ENCODE results near the gene PRMT1. TPM values are rescaled to one million over a fixed set of nuclear protein-coding genes. Genes with fewer than 3 reads are reported as not detected.
"Not testable (repeated sequence)": the region's sequence is repeated elsewhere in the genome, so short reads cannot be mapped to it uniquely, and the experiment has no call there.

PRMT1 gene
- polyA plus RNA-seq (2012; ENCODE audit: missing spikeins), result 253 TPM

GRCh38 chr19:49677231-49677900 lies at the start of gene PRMT1:
PRMT1 (plus strand) TSS chr19:49677271; CDS start chr19:49677281, 10 bp downstream.
- FAIRE-seq (peak; percentile 24), DNase-seq (ENCODE audit: insufficient read length) (no peak)
- TF ChIP-seq TAF1 (IDR thresholded peaks at IDR 0.05; ENCODE audit: borderline replicate concordance, low read depth, low read length) (peak; percentile 79; the same call in 1 of the 2 replicates), POLR2A (IDR thresholded peaks at IDR 0.05; ENCODE audit: low read depth, low read length) (peak; percentile 96), POLR2AphosphoS5 (IDR thresholded peaks at IDR 0.05; ENCODE audit: low read depth, low read length) (peak; percentile 92)

DNA sequence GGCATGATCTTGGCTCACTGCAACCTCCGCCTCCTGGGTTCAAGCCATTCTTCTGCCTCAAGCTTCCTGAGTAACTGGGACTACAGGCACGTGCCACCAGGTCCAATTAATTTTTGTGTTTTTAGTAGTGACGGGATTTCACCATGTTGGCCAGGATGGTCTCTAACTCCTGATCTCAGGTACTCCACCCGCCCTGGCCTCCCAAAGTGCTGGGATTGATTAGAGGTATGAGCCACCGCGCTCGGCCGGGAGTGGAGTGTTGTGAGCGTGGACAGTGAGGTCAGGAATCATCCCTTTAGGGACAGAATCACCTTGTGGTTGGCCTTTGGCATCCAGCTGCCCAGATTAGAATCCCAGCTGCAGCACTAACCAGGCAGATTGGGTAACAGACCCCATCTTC lies 47.4 kb upstream of the PRMT1 start:
- no peak for FAIRE-seq
- no peak for DNase-seq (ENCODE audit: insufficient read length)
- no peak for TF ChIP-seq TAF1 (IDR thresholded peaks at IDR 0.05; ENCODE audit: borderline replicate concordance, low read depth, low read length)
- no peak for TF ChIP-seq POLR2AphosphoS5 (IDR thresholded peaks at IDR 0.05; ENCODE audit: low read depth, low read length)
- TF ChIP-seq POLR2A (IDR thresholded peaks at IDR 0.05; ENCODE audit: low read depth, low read length), result no peak

DNA sequence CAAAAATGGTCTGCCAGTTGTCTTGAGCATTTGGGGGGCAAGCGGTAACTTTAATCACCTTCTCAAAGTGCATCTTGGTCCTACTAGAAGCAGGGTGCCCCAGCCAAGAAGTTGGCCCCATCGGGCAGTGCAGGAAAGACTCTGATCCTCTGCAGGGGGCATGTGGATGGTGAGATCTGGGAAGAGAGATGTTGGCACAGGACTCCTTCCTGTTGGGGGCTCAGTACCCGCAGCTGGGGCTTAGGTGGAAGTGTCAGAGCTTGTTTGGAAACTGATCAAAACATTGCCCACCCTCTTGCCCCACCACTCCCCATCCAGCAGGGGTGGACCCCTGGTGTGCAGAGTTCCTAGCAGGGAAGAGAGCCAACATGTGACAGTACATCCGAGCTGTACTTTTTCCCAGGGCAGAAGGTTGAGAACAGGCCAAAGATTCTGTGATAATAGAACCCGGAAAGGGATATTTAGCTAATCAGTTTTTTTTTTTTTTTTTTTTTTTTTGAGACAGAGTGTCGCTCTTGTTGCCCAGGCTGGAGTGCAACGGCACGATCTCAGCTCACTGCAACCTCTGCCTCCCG lies 46.0 kb upstream of the PRMT1 start:
- FAIRE-seq, result no peak
- no peak for TF ChIP-seq POLR2AphosphoS5 (IDR thresholded peaks at IDR 0.05; ENCODE audit: low read depth, low read length)
- no peak for TF ChIP-seq TAF1 (IDR thresholded peaks at IDR 0.05; ENCODE audit: borderline replicate concordance, low read depth, low read length)
- no peak for TF ChIP-seq POLR2A (IDR thresholded peaks at IDR 0.05; ENCODE audit: low read depth, low read length)
- no peak for DNase-seq (ENCODE audit: insufficient read length)

DNA sequence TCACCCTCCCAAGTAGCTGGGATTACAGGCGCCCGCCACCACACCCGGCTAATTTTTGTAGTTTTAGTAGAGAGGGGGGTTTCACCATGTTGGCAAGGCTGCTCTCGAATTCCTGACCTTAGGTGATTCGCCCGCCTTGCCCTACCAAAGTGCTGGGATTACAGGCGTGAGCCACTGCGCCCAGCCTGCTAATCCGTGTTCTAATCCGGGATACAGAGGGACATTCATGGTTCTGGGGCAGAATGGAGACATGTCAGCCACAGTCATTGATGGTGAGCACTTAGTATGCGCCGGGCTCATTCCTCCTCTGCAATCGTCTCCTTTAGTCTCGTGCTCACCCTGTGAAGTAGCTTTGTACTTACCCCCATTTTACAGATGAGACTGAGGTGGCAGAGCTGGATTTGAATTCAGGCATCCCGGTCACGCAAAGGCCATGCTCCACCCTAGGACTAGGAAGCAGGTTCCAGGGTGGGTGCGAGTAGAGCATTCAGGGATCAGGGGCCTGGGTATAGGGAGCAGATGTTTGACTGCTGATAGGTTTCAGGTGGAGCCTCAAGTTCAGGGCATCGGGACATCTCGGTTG lies 45.4 kb upstream of the PRMT1 start:
- no peak for FAIRE-seq
- TF ChIP-seq POLR2A (IDR thresholded peaks at IDR 0.05; ENCODE audit: low read depth, low read length), result no peak
- no peak for DNase-seq (ENCODE audit: insufficient read length)

- no peak for FAIRE-seq
- no peak for DNase-seq (ENCODE audit: insufficient read length)
- TF ChIP-seq POLR2A (IDR thresholded peaks at IDR 0.05; ENCODE audit: low read depth, low read length), result no peak
- no peak for TF ChIP-seq POLR2AphosphoS5 (IDR thresholded peaks at IDR 0.05; ENCODE audit: low read depth, low read length)
- no peak for TF ChIP-seq TAF1 (IDR thresholded peaks at IDR 0.05; ENCODE audit: borderline replicate concordance, low read depth, low read length)
Observed at GRCh38 chr19:49632576-49632975, 44.5 kb upstream of the PRMT1 start.

GRCh38 chr19:49633273-49633672 lies 43.8 kb upstream of the PRMT1 start:
- FAIRE-seq; DNase-seq (ENCODE audit: insufficient read length): not testable (repeated sequence)

DNA sequence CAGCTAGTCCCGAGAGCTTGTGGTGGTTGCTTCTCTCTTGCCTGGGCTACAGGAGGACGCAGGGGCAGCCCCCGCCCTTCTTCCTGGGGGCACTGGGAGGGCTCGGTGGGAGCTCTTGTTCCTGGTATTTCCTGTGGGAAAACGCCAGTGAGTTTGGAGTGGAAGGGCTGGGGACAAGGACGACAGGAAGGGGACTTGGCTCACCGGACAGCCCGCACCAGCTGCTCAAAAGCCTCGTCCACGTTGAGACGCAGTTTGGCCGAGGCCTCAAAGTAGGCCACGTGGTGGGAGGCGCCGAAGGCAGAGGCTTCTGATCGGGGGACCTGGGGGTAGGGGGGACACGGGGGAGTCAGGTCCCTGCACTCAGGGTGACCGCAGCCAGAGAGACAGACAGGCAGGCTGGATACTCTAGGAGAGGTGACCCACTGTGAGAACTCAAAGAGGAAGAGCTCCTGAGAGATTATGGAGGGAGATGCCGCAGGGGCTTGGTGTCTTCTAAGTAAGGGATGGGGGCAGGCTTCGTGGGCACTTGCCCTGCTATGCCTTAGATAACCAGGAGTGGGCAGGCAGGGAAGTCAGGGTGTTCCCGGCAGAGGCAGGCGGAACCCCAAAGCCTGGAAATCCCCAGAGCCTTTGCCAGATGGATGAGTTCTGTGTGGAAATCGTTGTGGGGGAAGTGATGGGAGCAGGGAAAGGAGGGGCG lies 41.4 kb upstream of the PRMT1 start:
- no peak for FAIRE-seq
- TF ChIP-seq POLR2A (IDR thresholded peaks at IDR 0.05; ENCODE audit: low read depth, low read length) (no peak), POLR2AphosphoS5 (IDR thresholded peaks at IDR 0.05; ENCODE audit: low read depth, low read length) (no peak), TAF1 (IDR thresholded peaks at IDR 0.05; ENCODE audit: borderline replicate concordance, low read depth, low read length) (no peak)
- DNase-seq (ENCODE audit: insufficient read length), result no peak

GRCh38 chr19:49636233-49636932 lies 40.7 kb upstream of the PRMT1 start:
- no peak for TF ChIP-seq POLR2A (IDR thresholded peaks at IDR 0.05; ENCODE audit: low read depth, low read length)
- FAIRE-seq (no peak), DNase-seq (ENCODE audit: insufficient read length) (no peak)

GRCh38 chr19:49637821-49638738 lies 39.0 kb upstream of the PRMT1 start:
- DNase-seq (ENCODE audit: insufficient read length) (no peak), FAIRE-seq (no peak)
- TF ChIP-seq TAF1 (IDR thresholded peaks at IDR 0.05; ENCODE audit: borderline replicate concordance, low read depth, low read length) (no peak), POLR2A (IDR thresholded peaks at IDR 0.05; ENCODE audit: low read depth, low read length) (no peak), POLR2AphosphoS5 (IDR thresholded peaks at IDR 0.05; ENCODE audit: low read depth, low read length) (no peak)

GRCh38 chr19:49639401-49640112 lies 37.5 kb upstream of the PRMT1 start:
- DNase-seq (ENCODE audit: insufficient read length) (no peak), FAIRE-seq (no peak)
- TF ChIP-seq POLR2AphosphoS5 (IDR thresholded peaks at IDR 0.05; ENCODE audit: low read depth, low read length) (no peak), POLR2A (IDR thresholded peaks at IDR 0.05; ENCODE audit: low read depth, low read length) (no peak), TAF1 (IDR thresholded peaks at IDR 0.05; ENCODE audit: borderline replicate concordance, low read depth, low read length) (no peak)
